Activated T-cell treated with anti-CD3 and anti-CD28 coated beads for 48 hours (primary cell): ENCODE data around the gene FOXJ3.

Experiments
- DNase-seq: peaks from one replicate; pipeline ENCODE4 v3.0.0-alpha.2; 2020; ENCODE audit warnings: low read depth

FOXJ3 gene

DNA sequence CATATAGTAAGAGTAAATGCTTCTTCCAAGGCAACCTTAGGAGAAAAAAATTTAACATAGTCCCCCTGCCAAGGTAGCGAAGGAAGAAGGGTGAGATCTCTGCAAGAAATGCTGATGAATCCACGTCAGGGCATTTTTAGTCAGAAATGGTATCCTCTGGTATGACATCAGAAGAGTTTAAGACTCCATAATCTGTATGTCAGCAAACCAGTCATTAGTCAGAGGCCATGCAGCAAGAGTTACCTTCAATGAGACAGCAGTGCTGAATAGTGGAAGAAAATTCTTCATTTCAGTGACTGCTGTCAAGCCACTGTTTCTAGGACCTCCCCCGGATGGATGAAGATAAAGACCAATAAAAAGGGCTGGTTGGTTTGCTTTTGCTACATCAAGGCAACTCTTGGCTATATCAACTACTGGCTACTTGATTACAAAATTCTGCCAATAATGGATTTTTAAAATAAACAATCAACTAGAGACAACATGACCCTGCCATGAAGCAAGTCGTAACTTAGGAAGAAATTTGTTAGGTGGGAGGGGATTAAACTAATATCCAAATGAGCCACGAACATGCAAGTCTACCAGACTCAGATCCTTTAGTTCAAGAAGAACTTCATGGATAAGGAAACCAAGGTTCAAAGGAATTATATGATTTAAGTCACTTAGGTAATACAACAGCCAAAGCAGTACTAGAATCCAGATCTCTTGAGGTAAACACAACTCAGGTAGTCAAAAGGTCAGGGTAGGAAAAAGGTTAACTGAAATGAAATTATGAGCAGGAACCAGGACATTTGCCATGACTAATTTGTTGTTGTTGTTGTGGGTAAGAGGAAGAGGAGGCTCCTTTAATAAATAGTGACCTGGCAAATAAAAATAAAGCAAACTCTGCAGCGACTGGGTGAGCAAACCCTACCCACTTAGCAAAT lies 144.8 kb downstream of the FOXJ3 start:
- no peak for DNase-seq

DNA sequence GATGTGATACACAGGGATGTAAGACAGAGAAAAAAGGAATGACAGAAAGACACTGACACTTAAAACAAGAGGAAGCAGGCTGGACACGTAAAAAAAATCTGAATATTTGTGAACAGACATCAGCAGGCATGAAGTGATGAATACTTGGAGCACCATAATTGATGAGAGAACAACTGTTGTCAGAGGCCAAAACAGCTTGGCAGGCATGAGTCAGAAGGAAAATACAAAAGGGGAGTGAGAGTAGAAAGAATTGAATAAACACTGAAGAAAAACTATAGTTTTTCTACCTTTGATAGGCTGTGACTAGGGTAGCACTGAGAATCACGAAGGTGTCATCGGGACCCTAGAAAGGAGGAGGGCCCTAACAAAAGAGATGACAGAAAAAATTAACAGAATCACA lies 148.9 kb downstream of the FOXJ3 start:
- DNase-seq, result no peak

GRCh38 chr1:42184616-42185015 lies 150.4 kb downstream of the FOXJ3 start:
- no peak for DNase-seq

DNA sequence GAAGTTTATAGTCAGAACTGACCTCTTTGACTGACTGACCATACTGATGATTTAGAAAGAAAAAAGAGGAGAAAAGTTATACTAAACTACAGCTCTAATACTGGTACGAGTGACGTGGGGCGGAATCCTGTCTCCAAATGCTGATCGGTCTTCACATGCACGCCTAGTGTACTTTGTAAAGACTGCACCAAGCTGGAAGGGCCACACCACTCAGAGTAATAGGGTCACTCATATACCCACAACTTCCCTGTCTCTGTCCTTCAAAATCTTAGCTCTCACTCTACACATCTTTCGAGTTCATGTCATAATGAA lies 151.1 kb downstream of the FOXJ3 start:
- no peak for DNase-seq

- DNase-seq, result no peak
Observed at GRCh38 chr1:42183210-42183956, 151.7 kb downstream of the FOXJ3 start.

DNA sequence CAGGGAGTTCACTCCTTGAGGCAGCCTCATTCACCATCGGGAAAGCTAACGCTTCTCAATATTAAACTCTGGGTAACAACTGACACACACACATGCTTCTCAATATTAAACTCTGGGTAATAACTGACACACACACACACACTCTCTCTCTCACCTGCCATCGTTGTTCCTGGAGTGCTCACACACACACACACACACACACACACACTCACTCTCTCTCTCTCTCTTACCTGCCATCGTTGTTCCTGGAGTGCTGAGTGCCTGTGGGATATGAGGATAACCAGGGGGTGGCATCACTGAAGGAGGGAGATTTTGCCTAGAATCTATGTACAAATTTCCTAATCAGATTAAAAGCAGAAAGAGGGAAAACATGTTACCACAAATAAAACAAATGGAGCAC lies 153.3 kb downstream of the FOXJ3 start:
- DNase-seq, result no peak

- DNase-seq, result no peak
Observed at GRCh38 chr1:42179900-42180329, 155.1 kb downstream of the FOXJ3 start.

GRCh38 chr1:42179275-42179674 lies 155.8 kb downstream of the FOXJ3 start:
- DNase-seq, result no peak

DNA sequence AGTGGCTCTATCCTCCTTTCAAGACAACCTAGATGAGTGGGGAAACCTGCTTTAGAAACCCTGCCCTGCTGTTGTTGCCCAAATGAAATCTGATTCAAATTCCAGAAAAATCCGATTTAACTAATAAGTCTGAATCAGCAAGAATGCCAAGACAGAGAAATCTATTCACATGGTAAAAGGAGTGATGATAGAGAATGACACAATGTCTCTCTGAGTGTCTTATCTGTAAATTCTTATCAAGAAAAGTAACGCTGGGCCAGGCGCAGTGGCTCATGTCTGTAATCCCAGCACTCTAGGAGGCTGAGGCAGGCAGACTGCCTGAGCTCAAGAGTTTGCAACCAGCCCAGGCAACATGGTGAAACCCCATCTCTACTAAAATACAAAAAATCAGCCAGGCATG lies 156.8 kb downstream of the FOXJ3 start:
- DNase-seq, result no peak

GRCh38 chr1:42177541-42177981 lies 157.5 kb downstream of the FOXJ3 start:
- no peak for DNase-seq

DNA sequence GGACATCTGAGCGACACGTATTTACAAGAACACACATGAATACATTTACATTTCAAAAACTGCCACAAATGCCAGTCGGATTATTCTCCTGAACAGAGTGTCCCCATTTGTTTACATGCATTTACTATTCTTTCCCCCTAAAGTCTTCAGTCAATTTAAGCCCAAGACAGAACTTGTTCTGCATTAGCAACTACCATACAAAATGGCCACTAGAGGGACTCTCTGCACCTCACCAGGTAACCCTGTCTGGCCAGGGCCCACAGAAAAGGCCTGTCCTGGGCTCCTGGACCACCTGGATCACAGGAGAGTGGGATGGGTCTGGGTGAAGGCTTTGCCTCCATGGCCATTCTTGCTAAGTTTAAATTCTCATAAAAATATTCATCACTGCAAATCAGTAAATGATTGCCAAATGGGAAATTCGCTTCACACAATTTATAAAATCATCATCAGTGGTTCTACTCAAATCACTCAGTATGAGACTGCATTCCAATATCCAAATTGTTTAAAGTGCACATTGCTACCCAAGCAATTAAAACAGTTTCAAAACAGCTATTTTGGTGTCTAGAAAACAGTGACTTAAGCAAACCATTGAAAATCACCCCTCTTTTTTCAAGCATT lies 158.0 kb downstream of the FOXJ3 start:
- DNase-seq, result no peak

DNA sequence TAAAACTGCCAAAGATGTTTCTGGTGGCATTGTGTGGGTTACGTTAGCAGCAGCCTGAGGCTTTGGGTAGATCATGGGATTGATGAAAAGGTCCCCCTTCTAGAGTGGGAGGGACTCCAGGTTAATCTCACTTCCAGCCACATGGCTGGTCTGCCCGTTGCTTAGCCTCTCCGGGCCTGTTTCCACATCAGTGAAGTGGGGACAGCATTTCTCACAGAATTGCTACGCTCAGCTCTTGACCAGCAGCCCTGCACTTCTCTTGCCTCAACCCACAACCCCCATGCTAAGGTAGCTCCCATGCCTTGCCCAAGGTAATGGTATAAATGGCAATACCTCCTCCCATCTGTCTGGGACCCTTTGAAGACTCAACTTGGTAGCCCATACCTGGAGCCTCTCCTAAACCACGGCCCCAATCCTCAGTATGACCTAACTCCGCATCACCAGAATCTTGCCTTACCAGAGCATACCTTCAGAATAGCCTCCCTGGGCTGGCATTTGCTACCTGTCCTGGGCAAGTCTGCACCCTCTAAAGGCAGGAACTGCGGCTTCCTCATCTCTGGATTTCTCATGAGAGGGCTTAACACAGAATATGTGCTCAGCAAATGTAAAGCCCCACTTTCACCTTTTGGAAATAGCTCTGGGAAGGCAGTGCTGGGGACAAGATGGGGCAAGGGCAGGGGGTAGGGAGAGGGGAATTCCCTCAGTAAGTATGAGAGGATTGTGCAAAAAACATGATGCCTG lies 159.6 kb downstream of the FOXJ3 start:
- no peak for DNase-seq

- no peak for DNase-seq
Observed at GRCh38 chr1:42173961-42174735, 160.9 kb downstream of the FOXJ3 start.

DNA sequence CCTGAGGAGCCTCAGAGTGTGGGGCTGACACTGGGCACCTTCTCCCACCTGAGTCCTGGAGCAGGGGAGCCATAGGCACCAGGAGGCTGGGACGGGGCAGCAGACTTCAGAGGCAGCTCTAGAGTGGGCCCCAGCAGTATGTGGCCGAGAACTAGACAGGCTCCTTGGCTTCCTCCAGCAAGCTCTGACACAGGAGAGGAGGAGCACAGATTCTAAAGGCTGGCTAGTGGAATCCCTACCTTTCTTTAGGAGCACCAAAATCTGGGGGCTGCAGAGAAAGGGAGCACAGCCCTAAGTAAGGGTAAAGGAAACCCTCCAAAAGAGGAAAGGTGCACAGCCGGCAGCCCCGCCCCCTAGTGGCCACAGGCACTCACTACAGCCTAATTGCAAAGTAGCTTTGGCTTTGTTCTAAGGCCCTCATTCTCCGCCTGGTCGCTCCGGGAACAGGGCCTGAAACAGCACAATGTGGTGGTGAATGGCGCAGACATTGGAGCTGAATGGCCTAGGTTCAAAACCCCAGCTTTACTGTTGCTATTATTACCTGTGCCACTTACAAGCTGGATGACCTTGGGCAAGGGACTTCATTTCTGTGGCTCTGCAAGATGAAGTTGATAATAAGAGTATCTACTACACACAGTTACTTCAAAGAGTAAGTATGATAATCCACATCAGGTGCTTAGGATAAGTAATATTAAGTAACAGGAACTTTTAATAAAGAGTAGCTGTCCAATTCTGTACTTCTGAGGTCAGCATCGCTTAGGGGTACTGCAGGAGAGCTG lies 161.7 kb downstream of the FOXJ3 start:
- peak; percentile 37 for DNase-seq

- DNase-seq, result no peak
Observed at GRCh38 chr1:42172381-42173133, 162.5 kb downstream of the FOXJ3 start.

DNA sequence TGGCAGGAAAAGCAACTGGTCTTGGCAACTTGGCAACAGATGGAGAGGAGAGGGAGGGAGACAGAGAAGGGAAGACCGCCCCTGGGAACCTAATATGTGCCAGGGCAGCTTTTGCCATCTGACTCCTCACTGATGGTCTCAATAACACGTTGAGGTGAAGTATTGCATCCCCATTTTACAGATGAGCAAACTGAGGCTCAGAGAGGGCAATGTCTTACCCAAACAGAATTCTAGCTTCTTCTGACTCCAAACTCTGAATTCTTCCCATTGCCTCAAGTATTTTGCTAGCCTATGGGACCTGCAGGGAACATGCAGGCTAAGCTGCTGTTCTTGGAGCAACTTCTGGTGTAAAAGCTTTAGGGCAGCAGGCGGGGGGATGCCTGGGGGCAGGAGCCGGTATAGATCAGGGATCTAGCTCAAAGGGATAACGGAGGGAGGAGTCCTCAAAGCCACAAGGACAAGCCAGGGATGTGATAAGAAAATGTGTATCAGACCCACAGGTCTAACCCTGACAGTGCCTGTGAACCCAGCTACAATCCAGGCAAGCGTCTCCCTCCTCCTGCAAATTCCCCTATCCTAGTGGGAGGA lies 163.3 kb downstream of the FOXJ3 start:
- no peak for DNase-seq

- no peak for DNase-seq
Observed at GRCh38 chr1:42170779-42171621, 164.0 kb downstream of the FOXJ3 start.

DNA sequence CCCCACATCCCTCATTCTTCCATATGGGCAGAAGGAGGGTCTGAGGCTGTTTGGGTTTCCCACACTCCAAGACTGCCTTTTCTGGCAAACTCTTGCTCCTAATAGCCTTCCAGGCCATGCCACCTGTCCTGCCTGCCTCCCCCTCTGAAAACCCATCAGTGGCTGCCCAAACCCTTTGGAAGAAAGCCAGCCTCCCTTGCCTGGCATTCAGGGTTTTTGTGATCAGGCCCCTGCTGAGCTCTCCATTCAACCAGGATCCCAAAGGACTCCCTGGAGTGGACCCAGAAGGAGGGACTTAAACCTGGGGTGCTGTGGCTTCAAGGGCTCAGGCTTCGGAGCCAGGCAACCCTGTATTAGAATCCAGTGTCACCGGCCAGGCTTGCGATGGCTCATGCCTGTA lies 166.3 kb downstream of the FOXJ3 start:
- no peak for DNase-seq

DNA sequence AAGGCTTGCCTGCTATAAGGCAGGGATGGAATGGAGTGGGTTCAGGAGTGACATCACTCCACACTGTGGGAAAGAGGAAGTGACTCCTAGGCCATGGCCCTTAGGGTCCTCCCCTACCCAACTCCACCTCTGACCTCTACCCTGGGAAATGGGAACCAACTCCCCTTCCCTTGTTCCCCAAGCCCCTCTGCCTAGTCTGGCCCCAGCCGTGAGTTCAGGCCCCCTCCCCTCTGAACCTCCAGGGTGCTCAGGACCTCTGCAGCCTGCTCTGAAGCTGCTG lies 166.7 kb downstream of the FOXJ3 start:
- DNase-seq, result no peak
